WTC11 (cell line): ENCODE measurements around the gene ALMS1.

Experiments
- IRF1 ChIP-seq: sonication (generic); formaldehyde crosslinking; IDR thresholded peaks from 2 replicates; pipeline ENCODE4 v1.8.0; 2023; ENCODE audit warnings: missing genetic modification reagents
- NR1H2 ChIP-seq: sonication (generic); formaldehyde crosslinking; IDR thresholded peaks from 2 replicates; pipeline ENCODE4 v1.9.0; 2021; ENCODE audit warnings: mild to moderate bottlenecking, moderate library complexity, missing genetic modification reagents
- PRDM15 ChIP-seq: sonication (generic); formaldehyde crosslinking; IDR thresholded peaks from 2 replicates; pipeline ENCODE4 v1.8.0; 2022; ENCODE audit warnings: missing genetic modification reagents
- TF ChIP-seq, protein P1 (sequence below): sonication (generic); formaldehyde crosslinking; IDR thresholded peaks from 2 replicates; pipeline ENCODE4 v1.8.1; 2023; ENCODE audit warnings: mild to moderate bottlenecking, moderate library complexity, missing genetic modification reagents
- TF ChIP-seq, protein P2 (sequence below): fragments of 200-600 bp; IDR thresholded peaks from 2 replicates; pipeline ENCODE4 v1.8.0; 2022; ENCODE audit warnings: antibody characterized with exemption

- TF ChIP-seq, protein P1, sequence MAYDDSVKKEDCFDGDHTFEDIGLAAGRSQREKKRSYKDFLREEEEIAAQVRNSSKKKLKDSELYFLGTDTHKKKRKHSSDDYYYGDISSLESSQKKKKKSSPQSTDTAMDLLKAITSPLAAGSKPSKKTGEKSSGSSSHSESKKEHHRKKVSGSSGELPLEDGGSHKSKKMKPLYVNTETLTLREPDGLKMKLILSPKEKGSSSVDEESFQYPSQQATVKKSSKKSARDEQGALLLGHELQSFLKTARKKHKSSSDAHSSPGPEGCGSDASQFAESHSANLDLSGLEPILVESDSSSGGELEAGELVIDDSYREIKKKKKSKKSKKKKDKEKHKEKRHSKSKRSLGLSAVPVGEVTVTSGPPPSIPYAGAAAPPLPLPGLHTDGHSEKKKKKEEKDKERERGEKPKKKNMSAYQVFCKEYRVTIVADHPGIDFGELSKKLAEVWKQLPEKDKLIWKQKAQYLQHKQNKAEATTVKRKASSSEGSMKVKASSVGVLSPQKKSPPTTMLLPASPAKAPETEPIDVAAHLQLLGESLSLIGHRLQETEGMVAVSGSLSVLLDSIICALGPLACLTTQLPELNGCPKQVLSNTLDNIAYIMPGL (CRISPR knock-in tag) = no peak
- TF ChIP-seq NR1H2 (CRISPR knock-in tag) = no peak
- TF ChIP-seq IRF1 (CRISPR knock-in tag) = no peak
- TF ChIP-seq, protein P2, sequence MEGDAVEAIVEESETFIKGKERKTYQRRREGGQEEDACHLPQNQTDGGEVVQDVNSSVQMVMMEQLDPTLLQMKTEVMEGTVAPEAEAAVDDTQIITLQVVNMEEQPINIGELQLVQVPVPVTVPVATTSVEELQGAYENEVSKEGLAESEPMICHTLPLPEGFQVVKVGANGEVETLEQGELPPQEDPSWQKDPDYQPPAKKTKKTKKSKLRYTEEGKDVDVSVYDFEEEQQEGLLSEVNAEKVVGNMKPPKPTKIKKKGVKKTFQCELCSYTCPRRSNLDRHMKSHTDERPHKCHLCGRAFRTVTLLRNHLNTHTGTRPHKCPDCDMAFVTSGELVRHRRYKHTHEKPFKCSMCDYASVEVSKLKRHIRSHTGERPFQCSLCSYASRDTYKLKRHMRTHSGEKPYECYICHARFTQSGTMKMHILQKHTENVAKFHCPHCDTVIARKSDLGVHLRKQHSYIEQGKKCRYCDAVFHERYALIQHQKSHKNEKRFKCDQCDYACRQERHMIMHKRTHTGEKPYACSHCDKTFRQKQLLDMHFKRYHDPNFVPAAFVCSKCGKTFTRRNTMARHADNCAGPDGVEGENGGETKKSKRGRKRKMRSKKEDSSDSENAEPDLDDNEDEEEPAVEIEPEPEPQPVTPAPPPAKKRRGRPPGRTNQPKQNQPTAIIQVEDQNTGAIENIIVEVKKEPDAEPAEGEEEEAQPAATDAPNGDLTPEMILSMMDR = no peak
- no peak for TF ChIP-seq PRDM15 (CRISPR knock-in tag)
These were observed 41.6 kb upstream of the ALMS1 start for GRCh38 chr2:73343992-73344391.
